Tibial nerve (tissue), 4 donors: Measurements from ENCODE around the gene LRBA. TPM values are rescaled to one million over a fixed set of nuclear protein-coding genes. Genes with fewer than 3 reads are reported as not detected.

Source experiments
- DNase-seq, 2 donors: peaks; one replicate each; pipeline ENCODE4 v3.0.0-alpha.2; 2019; ENCODE audit warnings: low spot score in 2 of 2
- H3K27ac ChIP-seq, 4 donors: fragments of 200-600 bp; sonication (generic) in 3 of 4; one replicate each; pipeline ENCODE4 v1.5.1; 2017 to 2019; ENCODE audit warnings: mild to moderate bottlenecking in 1 of 4
- H3K27me3 ChIP-seq, 2 donors: fragments of 200-600 bp; sonication (generic) in 1 of 2; one replicate each; pipeline versions ENCODE4 v1.5.1 to v1.6.0; 2017 to 2019
- H3K36me3 ChIP-seq, 3 donors: fragments of 200-600 bp; sonication (generic); one replicate each; pipeline ENCODE4 v1.5.1; 2018 to 2019
- H3K4me1 ChIP-seq, 4 donors: fragments of 200-600 bp; sonication (generic) in 3 of 4; one replicate each; pipeline ENCODE4 v1.5.1; 2017 to 2019
- H3K4me3 ChIP-seq, 4 donors: fragments of 200-600 bp; sonication (generic) in 3 of 4; one replicate each; pipeline ENCODE4 v1.5.1; 2017 to 2019; ENCODE audit warnings: mild to moderate bottlenecking in 1 of 4, moderate library complexity in 1 of 4
- H3K9me3 ChIP-seq, 4 donors: fragments of 200-600 bp; sonication (generic) in 3 of 4; one replicate each; pipeline ENCODE4 v1.5.1; 2017 to 2019
- EP300 ChIP-seq, 2 donors: sonication (generic); formaldehyde crosslinking; IDR thresholded peaks; one replicate each; pipeline ENCODE4 v1.6.1; 2017; ENCODE audit warnings: antibody characterized with exemption in 2 of 2, mild to moderate bottlenecking in 1 of 2
- POLR2A ChIP-seq, 2 donors: fragments of 450-650 bp; IDR thresholded peaks; one replicate each; pipeline ENCODE4 v1.6.1; 2017; ENCODE audit warnings: antibody characterized with exemption in 2 of 2, mild to moderate bottlenecking in 2 of 2, moderate library complexity in 2 of 2
- WGBS, 2 donors: methylation state at CpG; one replicate each; pipeline ENCODE4 v1.1.5; 2018; 5-methylcytosine and 5-hydroxymethylcytosine counted together
- total RNA-seq, 4 donors: library from RNA; depleted of rRNA; stranded (reverse); fragments of >200 nt; gene quantifications; one replicate each; pipeline ENCODE4 v1.1.0, GENCODE V29; 2016
- TF ChIP-seq, protein P1 (sequence below), 5 experiments: fragments of 200-600 bp in 3 of 5; fragments of 450-650 bp in 2 of 5; sonication (generic) in 3 of 5; IDR thresholded peaks; one replicate each; pipeline ENCODE4 v1.5.1; 2016 to 2019; ENCODE audit warnings: antibody characterized with exemption in 5 of 5, mild to moderate bottlenecking in 3 of 5, moderate library complexity in 2 of 5

The LRBA gene
- total RNA-seq, 4 donors from 2014 or later, result 35.4 to 43.1 (median 38.0) TPM

DNA sequence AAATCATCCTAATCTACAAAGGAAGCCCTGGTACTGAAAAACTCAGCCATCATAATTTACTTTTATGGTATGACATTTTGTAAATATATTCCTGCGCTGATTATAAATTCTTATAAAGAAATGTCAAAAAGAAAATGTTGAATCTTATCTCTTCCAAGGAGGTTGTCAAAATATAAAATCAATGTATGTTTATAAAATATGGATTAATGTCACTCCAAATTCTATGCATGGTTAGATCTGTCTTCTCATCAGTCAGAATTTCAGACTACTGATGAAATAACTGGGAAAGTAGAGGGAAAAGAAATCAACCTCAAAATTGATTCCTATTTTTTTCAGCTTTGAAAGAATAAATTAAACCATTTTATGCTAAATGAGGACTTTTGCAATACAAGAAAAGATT is 553.1 kb downstream of the LRBA start:
- no peak for DNase-seq
- Histone ChIP-seq H3K4me1 (no peaks in the 10 kb centered on the region), H3K9me3 (no peaks in the 10 kb centered on the region), H3K4me3 (no peak overlapping the region), H3K27ac (no peak overlapping the region), H3K36me3 (peaks cover 0 to 4% (median 0%) of the 10 kb centered on the region in 3 donors), H3K27me3 (no peaks in the 10 kb centered on the region)
- TF ChIP-seq POLR2A (IDR thresholded peaks at IDR 0.05), result no peak
- TF ChIP-seq, protein P1, sequence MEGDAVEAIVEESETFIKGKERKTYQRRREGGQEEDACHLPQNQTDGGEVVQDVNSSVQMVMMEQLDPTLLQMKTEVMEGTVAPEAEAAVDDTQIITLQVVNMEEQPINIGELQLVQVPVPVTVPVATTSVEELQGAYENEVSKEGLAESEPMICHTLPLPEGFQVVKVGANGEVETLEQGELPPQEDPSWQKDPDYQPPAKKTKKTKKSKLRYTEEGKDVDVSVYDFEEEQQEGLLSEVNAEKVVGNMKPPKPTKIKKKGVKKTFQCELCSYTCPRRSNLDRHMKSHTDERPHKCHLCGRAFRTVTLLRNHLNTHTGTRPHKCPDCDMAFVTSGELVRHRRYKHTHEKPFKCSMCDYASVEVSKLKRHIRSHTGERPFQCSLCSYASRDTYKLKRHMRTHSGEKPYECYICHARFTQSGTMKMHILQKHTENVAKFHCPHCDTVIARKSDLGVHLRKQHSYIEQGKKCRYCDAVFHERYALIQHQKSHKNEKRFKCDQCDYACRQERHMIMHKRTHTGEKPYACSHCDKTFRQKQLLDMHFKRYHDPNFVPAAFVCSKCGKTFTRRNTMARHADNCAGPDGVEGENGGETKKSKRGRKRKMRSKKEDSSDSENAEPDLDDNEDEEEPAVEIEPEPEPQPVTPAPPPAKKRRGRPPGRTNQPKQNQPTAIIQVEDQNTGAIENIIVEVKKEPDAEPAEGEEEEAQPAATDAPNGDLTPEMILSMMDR (IDR thresholded peaks at IDR 0.05), result no peak
- TF ChIP-seq EP300 (IDR thresholded peaks at IDR 0.05), result no peak
- WGBS, 2 donors, result 98 to 100% methylated on average over 1 of the region's 1 CpG

DNA sequence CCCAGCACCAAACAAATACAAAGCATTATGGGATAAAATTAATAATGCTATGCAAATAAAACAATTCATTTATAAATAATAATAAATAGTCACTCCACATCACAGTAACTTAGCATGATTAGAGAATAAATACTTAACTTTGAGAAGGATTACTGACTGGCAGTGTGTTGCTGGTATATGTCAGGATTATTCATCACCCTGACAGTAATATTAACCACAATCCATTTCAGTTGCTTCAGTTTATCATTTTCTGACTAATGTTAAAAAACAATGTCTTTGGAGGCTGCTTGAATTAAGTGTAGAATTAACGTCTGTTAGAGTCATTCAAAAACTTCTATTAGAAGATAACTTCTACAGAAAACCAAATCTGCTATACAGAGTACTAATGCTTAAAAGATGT is 557.3 kb downstream of the LRBA start:
- no peak for DNase-seq
- no peaks in the 10 kb centered on the region for H3K4me1 ChIP-seq
- no peak overlapping the region for H3K27ac ChIP-seq
- WGBS, 2 donors, result 74 to 82% methylated on average over 1 of the region's 1 CpG
- no peak for TF ChIP-seq POLR2A (IDR thresholded peaks at IDR 0.05)
- TF ChIP-seq, protein P1 (IDR thresholded peaks at IDR 0.05), result no peak
- no peak for TF ChIP-seq EP300 (IDR thresholded peaks at IDR 0.05)
- H3K36me3 ChIP-seq, result peaks cover 0 to 4% (median 0%) of the 10 kb centered on the region in 3 donors
- no peaks in the 10 kb centered on the region for H3K9me3 ChIP-seq
- no peaks in the 10 kb centered on the region for H3K27me3 ChIP-seq
- no peak overlapping the region for H3K4me3 ChIP-seq

DNA sequence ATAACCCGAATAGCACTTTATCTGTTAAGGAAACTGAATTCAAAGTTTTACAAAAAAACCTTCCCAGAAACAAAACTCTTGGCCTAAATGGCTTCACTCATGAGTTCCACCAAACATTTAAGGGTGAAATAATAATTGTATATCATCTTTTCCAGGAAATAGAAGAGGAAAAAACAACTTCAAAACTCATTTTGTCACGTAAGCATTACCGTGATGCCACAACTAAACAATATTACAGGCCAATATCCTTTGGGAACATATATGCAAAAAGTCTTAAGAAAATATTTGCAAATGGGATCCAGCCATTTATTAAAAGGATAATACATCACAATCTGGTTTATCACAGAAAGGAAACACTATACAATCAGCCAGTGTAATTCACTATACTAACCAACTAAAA is 563.2 kb downstream of the LRBA start:
- no peak for DNase-seq
- H3K4me3 ChIP-seq, result no peak overlapping the region
- H3K9me3 ChIP-seq, result no peaks in the 10 kb centered on the region
- H3K4me1 ChIP-seq, result no peaks in the 10 kb centered on the region
- peaks cover 0 to 8% (median 0%) of the 10 kb centered on the region in 3 donors for H3K36me3 ChIP-seq
- H3K27ac ChIP-seq, result no peak overlapping the region
- 85% methylated on average over 3 of the region's 3 CpGs for WGBS, 2 donors
- TF ChIP-seq, protein P1 (IDR thresholded peaks at IDR 0.05), result no peak
- TF ChIP-seq POLR2A (IDR thresholded peaks at IDR 0.05), result no peak
- TF ChIP-seq EP300 (IDR thresholded peaks at IDR 0.05), result no peak
- no peaks in the 10 kb centered on the region for H3K27me3 ChIP-seq

DNA sequence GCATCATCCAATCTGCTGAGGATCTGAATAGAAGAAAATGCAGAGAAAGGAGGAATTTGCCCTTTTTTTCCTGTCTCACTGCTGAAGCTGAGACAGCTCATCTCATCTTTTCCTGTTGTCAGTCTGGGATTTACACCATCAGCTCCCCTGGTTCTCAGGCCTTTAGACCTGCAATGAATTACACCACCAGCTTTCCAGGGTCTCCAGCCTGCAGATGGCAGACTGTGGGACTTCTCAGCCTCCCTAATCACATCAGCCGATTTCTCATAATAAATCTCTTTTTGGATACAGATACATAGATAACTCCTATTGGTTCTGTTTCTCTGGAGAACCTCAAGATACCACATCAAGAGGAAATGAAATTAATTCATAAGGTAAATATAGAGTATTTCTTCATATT is 567.7 kb downstream of the LRBA start:
- H3K4me3 ChIP-seq, result no peak overlapping the region
- H3K27ac ChIP-seq, result no peak overlapping the region
- H3K36me3 ChIP-seq, result peaks cover 0 to 3% (median 0%) of the 10 kb centered on the region in 3 donors
- no peaks in the 10 kb centered on the region for H3K27me3 ChIP-seq
- WGBS, 2 donors, result 61 to 74% methylated on average over 1 of the region's 1 CpG
- TF ChIP-seq, protein P1 (IDR thresholded peaks at IDR 0.05), result no peak
- TF ChIP-seq POLR2A (IDR thresholded peaks at IDR 0.05), result no peak
- no peak for TF ChIP-seq EP300 (IDR thresholded peaks at IDR 0.05)
- DNase-seq, result no peak
- no peaks in the 10 kb centered on the region for H3K9me3 ChIP-seq
- H3K4me1 ChIP-seq, result no peaks in the 10 kb centered on the region

DNA sequence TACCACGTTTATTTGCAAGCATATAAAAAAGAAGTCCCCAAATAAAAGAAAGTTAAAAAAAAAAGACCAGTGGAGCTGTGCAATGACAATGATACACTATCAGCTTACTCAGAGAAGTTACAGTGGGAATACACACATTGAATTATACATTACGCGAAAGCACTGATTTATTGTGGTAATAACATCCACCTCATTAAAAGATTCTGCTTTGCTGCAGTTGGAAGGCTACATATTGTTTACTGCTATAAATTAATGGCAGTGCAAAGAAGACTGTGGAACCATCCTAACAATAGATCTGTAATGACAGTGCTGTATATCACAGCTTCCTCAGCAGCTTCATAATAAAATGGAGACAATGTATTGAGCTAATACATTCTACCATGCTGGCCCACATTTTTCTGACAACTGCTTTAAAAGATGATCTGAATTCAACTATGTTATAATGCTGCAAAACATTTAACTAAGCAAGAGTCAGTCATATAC is 575.6 kb downstream of the LRBA start:
- no peak for DNase-seq
- Histone ChIP-seq H3K9me3 (no peaks in the 10 kb centered on the region), H3K36me3 (peaks cover 0 to 11% (median 0%) of the 10 kb centered on the region in 3 donors), H3K27me3 (no peaks in the 10 kb centered on the region), H3K27ac (no peak overlapping the region), H3K4me1 (no peaks in the 10 kb centered on the region), H3K4me3 (no peak overlapping the region)
- TF ChIP-seq EP300 (IDR thresholded peaks at IDR 0.05), result no peak
- no peak for TF ChIP-seq POLR2A (IDR thresholded peaks at IDR 0.05)
- TF ChIP-seq, protein P1 (IDR thresholded peaks at IDR 0.05), result no peak
- 80 to 84% methylated on average over 3 of the region's 3 CpGs for WGBS, 2 donors
